ENCODE measurements around the gene FKBP5. TPM values are rescaled to one million over a fixed set of nuclear protein-coding genes. Genes with fewer than 3 reads are reported as not detected.

The FKBP5 gene
- total and polyA plus RNA-seq, 9 donors: 36.2 to 231 (median 142) TPM

DNA sequence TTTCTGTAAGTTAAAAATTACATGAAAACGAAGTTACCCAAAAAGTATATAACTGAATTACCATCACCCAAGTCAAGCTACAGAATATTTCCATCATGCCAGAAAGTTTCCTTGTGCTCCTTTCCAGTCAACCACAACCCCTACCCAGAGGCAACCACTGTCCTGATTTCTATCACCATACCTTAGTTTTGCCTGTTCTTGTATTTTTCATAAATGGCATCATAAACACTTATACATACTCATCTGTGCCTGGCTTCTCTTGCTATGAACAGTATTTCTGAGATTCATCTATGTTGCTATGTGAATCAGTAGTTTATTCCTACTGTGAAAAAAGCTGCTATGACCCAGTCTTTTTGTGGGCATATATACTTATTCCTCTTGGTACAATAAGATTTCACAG, 7.4 kb downstream of the FKBP5 start:
- TF ChIP-seq EP300 (IDR thresholded peaks at IDR 0.05): no peak
- TF ChIP-seq, protein P1, sequence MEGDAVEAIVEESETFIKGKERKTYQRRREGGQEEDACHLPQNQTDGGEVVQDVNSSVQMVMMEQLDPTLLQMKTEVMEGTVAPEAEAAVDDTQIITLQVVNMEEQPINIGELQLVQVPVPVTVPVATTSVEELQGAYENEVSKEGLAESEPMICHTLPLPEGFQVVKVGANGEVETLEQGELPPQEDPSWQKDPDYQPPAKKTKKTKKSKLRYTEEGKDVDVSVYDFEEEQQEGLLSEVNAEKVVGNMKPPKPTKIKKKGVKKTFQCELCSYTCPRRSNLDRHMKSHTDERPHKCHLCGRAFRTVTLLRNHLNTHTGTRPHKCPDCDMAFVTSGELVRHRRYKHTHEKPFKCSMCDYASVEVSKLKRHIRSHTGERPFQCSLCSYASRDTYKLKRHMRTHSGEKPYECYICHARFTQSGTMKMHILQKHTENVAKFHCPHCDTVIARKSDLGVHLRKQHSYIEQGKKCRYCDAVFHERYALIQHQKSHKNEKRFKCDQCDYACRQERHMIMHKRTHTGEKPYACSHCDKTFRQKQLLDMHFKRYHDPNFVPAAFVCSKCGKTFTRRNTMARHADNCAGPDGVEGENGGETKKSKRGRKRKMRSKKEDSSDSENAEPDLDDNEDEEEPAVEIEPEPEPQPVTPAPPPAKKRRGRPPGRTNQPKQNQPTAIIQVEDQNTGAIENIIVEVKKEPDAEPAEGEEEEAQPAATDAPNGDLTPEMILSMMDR (IDR thresholded peaks at IDR 0.05): no peak
- TF ChIP-seq POLR2A (IDR thresholded peaks at IDR 0.05): no peak
- Histone ChIP-seq H3K4me1 (ENCODE audit: insufficient read depth) (peaks cover 13% of the 10 kb centered on the region), H3K4me3 (no peak overlapping the region), H3K27me3 (no peaks in the 10 kb centered on the region), H3K36me3 (no peaks in the 10 kb centered on the region), H3K9me3 (no peaks in the 10 kb centered on the region), H3K27ac (peak overlapping the region in 1 of 2 donors; percentile 2)
- WGBS, 3 donors: 84 to 94% (median 89%) methylated on average over 1 of the region's 1 CpG
- intact Hi-C loops (cut with DNase I): loop anchor here in 2 of 4 donors (2.0 to 10.0 kb wide), 2 partner anchors 60 to 96 kb away; no protein-coding TSS in a partner anchor
- DNase-seq: no peak

DNA sequence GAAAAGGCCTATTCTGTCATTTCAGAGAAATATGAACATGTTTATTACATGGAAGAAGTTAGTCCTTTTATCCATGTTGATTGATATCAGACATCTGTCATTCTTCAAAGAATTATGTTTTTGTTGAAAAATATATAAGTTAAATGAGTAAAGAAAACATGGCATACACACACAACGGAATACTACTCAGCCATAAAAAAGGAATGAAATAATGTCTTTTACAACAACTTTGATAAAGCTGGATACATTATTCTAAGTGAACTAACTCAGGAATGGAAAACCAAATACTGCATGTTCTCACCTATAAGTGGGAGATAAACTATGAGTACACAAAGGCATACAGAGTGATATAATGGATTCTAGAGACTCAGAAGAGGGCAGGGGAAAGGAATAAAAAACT, 9.3 kb downstream of the FKBP5 start:
- Histone ChIP-seq H3K4me1 (ENCODE audit: insufficient read depth) (peaks cover 15% of the 10 kb centered on the region), H3K27ac (no peak overlapping the region), H3K4me3 (no peak overlapping the region), H3K9me3 (no peaks in the 10 kb centered on the region), H3K36me3 (no peaks in the 10 kb centered on the region), H3K27me3 (no peaks in the 10 kb centered on the region)
- no peak for DNase-seq
- WGBS, 3 donors: 95 to 100% (median 95%) methylated on average over 1 of the region's 1 CpG
- intact Hi-C loops (cut with DNase I): no loop called here
- no peak for TF ChIP-seq EP300 (IDR thresholded peaks at IDR 0.05)
- TF ChIP-seq, protein P1 (IDR thresholded peaks at IDR 0.05): no peak
- TF ChIP-seq POLR2A (IDR thresholded peaks at IDR 0.05): no peak

DNA sequence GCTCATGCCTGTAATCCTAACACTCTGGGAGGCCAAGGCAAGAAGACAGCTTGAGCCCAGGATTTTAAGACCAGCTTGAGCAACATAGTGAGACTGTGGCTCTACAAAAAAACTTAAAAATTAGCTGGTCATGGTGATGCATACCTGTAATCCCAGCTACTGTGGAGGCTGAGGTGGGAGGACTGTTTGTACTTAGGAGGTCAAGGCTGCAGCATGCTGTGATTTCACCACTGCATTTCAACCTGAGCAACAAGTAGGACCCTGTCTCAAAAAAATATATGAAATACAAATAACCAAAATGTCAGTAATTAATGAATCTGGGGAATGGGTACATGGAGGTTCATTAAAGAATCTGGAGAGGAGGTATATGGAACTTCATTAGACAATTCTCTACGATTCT, 9.9 kb downstream of the FKBP5 start:
- intact Hi-C loops (cut with DNase I): no loop called here
- H3K4me1 ChIP-seq (ENCODE audit: insufficient read depth): peaks cover 13% of the 10 kb centered on the region
- DNase-seq: no peak
- 90 to 96% (median 92%) methylated on average over 1 of the region's 1 CpG for WGBS, 3 donors
- H3K27me3 ChIP-seq: no peaks in the 10 kb centered on the region
- H3K4me3 ChIP-seq: no peak overlapping the region
- no peaks in the 10 kb centered on the region for H3K36me3 ChIP-seq
- no peak for TF ChIP-seq EP300 (IDR thresholded peaks at IDR 0.05)
- TF ChIP-seq, protein P1 (IDR thresholded peaks at IDR 0.05): no peak
- no peak for TF ChIP-seq POLR2A (IDR thresholded peaks at IDR 0.05)
- H3K27ac ChIP-seq: no peak overlapping the region
- H3K9me3 ChIP-seq: no peaks in the 10 kb centered on the region

DNA sequence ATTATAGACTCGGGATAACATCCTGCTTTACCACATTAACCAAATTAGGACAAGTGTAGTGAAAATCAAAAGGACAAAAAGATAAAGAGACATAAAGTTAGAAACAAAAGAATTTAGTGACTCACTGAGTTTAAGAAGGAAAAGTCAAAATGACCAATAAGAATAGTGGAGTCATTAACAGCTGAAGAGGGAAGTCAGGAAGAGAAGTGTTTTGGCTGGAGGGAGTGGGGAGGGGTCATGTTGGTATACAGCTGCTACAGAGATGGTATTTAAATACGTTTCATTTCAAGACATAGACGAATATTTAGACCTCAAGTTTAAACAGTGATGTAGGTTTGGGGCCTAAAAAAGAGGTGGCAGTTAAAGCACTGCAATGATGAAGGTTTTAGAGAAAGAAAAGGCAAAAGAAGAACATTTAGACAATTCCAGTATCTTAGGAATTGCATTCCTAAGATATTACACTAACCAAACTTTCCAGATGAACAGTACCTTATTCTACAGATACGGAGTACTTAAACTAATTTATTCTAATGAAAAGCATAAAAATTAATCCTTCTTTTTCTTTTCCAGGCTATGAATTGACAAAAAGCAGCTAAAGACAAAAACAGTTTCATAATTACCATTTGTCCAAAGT, 10.6 kb downstream of the FKBP5 start:
- H3K9me3 ChIP-seq: no peaks in the 10 kb centered on the region
- no peak for TF ChIP-seq POLR2A (IDR thresholded peaks at IDR 0.05)
- TF ChIP-seq, protein P1 (IDR thresholded peaks at IDR 0.05): no peak
- no peak for TF ChIP-seq EP300 (IDR thresholded peaks at IDR 0.05)
- H3K4me3 ChIP-seq: no peak overlapping the region
- H3K36me3 ChIP-seq: no peaks in the 10 kb centered on the region
- DNase-seq: no peak
- peaks cover 10% of the 10 kb centered on the region for H3K4me1 ChIP-seq (ENCODE audit: insufficient read depth)
- 15 to 25% (median 18%) methylated on average over 4 of the region's 4 CpGs for WGBS, 3 donors
- no peak overlapping the region for H3K27ac ChIP-seq
- H3K27me3 ChIP-seq: no peaks in the 10 kb centered on the region
- intact Hi-C loops (cut with DNase I): no loop called here

Measured in ovary (tissue), 9 donors.